ENCODE measurements around the gene RNF213.

DNA sequence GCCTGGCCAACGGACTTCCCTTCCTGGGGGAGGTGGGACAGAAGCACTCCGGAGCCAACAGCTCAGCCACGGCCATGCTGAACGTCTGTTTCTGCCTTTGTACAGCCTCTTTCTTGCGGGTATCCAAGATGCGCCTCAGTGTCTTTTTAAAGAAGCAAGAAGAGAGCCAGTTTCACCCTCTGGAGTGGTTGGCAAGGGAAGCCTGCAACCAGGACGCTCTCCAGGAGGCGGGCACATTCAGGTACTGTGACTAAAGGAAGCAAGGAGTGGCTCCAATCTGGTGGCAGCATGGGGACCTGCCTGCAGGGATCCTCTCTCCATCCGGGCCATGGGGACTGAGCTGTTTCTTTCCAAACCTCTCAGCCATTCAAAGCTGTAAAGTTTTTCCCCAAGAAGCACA, 93.7 kb downstream of the RNF213 start:
- TF ChIP-seq, protein P1, sequence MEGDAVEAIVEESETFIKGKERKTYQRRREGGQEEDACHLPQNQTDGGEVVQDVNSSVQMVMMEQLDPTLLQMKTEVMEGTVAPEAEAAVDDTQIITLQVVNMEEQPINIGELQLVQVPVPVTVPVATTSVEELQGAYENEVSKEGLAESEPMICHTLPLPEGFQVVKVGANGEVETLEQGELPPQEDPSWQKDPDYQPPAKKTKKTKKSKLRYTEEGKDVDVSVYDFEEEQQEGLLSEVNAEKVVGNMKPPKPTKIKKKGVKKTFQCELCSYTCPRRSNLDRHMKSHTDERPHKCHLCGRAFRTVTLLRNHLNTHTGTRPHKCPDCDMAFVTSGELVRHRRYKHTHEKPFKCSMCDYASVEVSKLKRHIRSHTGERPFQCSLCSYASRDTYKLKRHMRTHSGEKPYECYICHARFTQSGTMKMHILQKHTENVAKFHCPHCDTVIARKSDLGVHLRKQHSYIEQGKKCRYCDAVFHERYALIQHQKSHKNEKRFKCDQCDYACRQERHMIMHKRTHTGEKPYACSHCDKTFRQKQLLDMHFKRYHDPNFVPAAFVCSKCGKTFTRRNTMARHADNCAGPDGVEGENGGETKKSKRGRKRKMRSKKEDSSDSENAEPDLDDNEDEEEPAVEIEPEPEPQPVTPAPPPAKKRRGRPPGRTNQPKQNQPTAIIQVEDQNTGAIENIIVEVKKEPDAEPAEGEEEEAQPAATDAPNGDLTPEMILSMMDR (conservative IDR thresholded peaks at IDR 0.05; ENCODE audit: low read length): no peak
- no peak for TF ChIP-seq EZH2phosphoT487 (IDR thresholded peaks at IDR 0.05; ENCODE audit: borderline replicate concordance)
